Fibroblast of skin of right biceps (primary cell): ENCODE data around the gene TMEM179B.

Experiments
- DNase-seq: peaks from one replicate; pipeline ENCODE4 v3.0.0-alpha.2; 2013

The TMEM179B gene

GRCh38 chr11:62835336-62835735 is 48.1 kb downstream of the TMEM179B start:
- no peak for DNase-seq

GRCh38 chr11:62839050-62839945 is 52.1 kb downstream of the TMEM179B start, which contains the start of gene WDR74:
TSS of gene WDR74 (minus strand) at chr11:62839590. CDS start at chr11:62839570, 20 bp downstream.
- DNase-seq = peak; percentile 91
